HG03045 (cell line): ENCODE results near the gene LKAAEAR1.
A peak's percentile ranks its signal among the peaks of the same experiment; 100 is the strongest.

ENCODE experiments used
- ATAC-seq: cut with Tn5 transposase; IDR thresholded peaks from one replicate; pipeline ENCODE4 v1.9.1; 2021; ENCODE audit warnings: mild to moderate bottlenecking, moderate library complexity; ENCODE audit not compliant: unreplicated experiment

Gene LKAAEAR1

DNA sequence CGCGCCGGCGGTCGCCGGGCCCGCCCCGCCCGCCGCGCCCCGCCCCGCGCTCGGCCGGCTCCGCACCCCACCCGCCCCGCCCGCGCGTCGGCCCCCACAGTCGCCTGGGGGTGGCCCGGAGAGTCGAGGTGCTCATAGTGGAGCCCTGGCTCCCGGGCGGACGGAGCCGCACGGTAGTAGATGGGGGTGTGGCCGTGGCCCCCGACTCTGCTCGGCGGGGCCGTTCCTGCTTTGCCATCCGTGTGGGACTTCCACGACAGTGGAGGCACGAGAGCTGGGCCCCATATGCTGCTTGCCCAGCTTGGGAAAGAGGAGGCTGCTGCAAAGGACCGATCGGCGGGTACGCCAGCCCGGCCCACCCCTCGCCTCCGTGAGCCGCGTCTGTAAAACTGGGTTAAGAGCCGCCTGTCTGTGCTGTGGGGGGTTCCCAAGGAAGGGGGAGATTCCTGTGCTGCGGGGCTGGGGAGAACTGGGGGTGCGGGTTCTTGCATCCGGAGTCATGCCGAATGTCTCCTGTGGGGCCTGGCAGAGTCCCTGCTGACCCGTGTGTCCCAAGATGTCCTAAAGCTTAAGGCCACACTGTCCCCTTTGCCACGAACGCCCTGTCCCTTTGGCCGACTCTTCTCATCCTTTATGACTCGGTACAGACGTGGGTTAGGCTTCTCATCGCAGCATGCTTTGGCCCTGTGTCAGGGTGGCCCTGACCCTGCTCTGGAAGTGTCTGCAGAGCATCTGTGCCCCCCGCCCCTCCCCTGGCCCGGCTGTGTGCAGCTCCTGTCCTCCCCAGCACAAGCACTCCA is 4.0 kb downstream of the LKAAEAR1 start, which contains the start of gene OPRL1:
TSS of gene OPRL1 (plus strand) at position 70 of the 800 bp plus-strand sequence. CDS start 12,639 bp downstream, outside the sequence.
- no peak for ATAC-seq

DNA sequence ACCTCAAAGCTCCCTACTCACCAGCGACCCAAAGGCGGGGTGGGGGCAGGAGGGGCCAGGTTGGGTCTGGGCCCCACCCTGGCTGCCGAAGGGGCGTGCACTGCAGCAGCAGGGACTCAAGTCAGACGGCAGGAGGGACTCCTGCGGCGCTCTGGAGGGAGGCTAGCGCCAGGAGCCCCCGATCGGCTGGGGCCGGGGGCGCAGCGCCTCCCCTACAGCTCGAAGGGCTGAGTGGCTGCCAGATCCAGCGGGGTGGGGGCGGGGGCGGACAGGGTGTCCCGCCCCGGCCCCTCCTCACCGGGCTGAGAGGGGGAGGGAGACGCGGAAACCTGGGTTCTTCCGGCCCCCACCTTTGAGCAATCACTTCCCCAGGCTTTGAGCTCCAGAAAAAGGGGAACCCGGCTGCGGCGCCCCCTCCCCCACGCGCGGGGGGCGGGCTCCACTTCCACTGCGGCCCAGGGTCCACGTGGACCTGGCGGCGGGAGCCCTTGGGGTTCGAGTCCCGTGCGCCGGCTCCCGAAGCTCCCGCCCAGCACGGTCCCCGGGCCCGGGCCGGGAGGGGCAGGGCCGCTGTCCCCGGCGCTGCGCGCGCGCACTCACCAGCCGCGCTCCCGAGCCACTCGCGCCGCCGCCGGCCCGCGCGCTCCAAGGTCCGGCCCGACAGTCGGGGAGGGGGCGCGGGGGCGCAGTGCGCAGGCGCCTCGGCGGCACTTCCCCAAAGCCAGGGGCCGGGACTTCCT is 4.8 kb downstream of the LKAAEAR1 start, which contains the start of gene RGS19:
TSS of gene RGS19 (minus strand) at position 246 of the 740 bp plus-strand sequence. CDS start 2,632 bp downstream, outside the sequence.
- ATAC-seq: peak; percentile 39

DNA sequence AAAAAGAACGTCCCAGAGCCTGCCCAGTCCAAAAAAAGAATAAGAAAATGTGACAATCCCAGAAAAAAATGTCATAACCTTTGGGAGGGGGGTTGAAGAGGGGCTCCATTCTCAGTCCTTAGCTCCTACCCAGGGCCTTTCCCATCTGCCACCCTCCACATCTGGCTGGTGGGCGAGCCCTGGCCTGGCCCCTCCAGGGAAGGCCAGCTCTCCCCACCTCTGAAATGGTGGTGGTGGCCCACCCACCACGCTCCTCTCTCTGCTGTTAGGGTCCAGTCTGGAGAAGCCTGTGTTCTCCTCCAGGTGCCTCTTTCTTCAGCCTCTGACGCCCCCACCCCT is 5.3 kb downstream of the LKAAEAR1 start:
- ATAC-seq: no peak

DNA sequence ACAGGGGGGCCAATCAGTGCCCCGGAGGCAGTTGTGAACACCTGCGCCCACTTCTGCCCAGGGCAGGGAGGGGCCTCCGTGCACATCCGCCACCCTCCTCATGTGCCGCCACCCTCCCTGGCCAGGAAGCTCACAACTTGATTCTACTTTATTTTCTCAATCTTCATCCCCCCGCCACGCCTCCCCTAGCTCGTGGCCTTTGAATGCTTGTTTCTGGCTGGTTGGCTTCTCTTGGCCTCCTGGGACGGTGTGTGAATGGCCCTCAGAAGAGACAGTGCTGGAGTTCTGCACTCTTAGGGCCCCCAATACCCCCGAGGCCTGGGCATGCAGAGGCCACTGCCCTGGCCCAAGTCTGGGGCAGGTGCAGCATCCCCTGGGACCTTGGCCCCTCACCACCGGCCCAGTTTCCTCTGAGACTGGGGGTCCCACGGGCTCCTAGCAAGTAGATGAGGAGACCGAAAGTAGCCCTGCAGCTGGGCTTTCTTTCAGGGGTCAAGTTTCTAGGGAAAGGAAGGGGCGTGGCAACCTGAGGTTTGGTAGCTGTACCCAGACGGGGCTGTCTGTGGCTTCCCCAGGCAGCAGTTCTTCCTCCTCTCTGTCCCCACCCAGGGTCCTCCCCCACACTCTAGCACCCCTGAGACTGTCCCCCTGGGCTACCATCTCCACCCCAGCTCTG is 6.2 kb downstream of the LKAAEAR1 start:
- ATAC-seq: no peak

DNA sequence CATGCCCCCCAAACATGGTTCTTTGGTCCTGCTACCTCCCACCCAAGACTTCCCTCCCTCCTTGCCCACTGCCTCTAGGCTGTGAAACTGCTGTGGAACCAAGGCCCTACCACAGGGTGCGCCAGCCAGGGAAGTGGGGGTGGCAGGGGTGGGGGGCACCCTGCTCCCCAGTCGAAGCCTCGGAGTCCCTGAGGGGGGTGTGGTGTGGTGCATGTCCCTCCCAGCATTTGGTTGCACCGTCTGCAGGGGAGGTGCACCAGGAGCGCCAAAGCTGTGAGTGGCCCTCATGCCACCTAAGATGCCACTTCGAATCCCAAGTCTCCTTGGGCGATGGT is 6.7 kb downstream of the LKAAEAR1 start:
- no peak for ATAC-seq

DNA sequence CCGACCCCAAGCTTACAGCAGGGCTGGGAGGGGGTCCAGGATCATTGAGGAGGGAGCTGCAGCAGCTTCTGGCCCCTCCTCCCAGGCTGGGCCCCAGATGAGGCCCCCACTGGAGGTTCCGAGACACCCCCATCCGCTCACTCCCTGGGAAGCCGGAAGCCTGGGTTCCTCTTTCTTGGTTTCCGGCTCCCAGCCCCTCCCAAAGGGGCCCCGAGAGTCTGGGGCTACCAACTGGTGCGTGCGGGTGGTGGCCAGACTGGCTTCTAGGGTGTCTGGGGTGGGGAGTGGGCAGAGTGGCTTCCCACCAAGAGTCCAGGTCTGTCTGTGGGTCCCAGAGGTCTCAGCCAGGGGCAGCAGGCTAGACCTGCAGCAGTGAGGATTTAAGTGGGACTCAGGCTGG is 7.1 kb downstream of the LKAAEAR1 start:
- ATAC-seq: no peak

DNA sequence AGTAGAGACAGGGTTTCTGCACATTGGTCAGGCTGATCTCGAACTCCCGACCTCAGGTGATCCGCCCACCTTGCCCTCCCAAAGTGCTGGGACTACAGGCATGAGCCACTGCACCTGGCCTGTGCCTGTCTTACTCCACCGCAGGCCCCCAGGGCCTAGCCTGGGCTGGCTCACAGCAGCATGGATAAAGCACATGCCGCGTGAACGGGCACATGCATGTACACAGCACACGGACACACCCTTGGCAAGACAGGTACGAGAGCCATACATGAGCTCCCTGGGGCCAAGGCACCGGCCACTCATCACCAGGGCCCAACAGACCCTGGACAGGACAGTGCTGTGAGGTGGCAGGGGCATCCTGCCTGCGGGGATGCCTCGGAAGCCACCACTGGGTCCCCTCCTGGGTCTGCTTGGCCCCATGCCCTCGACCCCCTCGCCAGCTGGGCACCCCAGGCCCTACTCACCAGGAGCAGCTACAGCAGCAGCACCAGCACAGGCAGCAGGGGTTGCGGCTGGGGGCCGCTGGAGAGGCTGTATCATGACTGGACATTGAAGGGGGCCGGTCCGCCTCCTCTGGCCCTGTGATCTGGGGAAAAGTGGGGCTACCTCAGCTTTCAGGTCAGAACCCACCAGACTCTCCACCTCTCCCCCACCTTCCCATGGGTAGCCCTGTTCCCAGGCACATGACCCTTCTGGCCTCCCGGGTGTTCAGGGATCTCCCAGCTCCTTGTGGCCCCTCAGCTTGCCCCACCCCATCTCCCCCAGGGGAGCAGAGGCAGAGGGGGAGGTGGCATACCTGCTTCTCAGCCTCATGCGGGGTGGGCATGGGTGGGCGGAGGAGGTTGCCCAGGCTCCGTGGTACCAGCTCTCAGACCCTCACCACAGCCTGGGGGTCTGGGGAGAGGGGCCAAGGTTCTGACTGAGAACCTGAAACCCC is 7.9 kb downstream of the LKAAEAR1 start:
- ATAC-seq: no peak

DNA sequence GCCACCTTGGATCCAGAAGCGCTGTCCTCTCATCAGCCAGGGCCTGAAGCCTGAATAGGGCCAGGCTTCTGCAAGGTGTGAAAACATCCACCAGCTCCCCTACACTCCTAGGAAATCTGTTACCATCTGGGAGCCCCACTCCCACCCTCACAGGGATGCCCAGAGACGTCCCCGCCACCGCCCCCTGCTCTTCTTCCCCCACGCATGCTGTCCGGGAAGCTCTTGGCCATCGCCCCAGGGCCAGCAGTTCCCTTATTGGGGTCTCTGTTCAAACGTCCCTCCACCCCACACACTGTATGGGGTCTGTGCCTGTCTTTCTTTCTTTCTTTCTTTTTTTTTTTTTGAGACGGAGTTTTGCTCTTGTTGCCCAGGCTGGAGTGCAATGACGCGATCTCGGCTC is 8.6 kb downstream of the LKAAEAR1 start:
- ATAC-seq: no peak

DNA sequence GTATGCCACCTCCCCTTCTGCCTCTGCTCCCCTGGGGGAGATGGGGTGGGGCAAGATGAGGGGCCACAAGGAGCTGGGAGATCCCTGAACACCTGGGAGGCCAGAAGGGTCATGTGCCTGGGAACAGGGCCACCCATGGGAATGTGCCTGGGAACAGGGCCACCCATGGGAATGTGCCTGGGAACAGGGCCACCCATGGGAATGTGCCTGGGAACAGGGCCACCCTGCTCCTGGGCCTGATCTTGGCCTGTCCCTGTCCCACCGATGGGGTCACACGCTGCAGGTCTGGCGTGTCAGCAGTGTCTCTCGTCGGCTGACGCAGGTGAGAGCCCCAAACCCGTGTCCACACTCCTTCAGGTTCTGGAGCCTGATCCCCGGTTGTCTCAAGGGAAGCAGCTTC is 9.2 kb downstream of the LKAAEAR1 start:
- no peak for ATAC-seq

DNA sequence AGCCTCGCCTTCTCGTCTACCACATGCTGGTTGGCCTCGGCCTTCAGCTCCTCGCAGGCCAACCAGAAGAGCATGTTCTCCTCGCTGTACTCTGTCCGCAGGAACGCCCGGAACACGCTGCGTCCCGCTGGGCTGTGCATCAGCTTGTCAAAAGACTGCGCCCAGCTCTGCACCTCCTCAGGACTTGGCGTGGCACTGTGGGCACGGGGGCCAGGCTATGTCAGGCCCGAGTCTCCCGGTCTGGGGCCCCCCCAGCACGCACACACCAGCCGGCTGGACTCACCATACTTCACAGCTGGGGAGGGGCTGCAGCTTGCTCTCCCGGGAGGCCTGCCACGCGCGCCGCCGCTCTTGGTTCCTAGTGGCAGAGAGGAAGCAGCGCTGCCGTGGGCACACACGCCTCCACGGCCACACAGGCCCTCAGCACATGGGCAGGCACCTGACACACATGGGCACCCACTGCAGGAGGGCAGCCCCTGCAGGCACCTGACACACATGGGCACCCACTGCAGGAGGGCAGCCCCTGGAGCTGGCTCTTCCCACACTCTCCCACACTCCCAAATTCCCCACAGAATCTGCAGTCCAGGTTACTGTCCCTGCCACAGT is 9.9 kb downstream of the LKAAEAR1 start:
- ATAC-seq: no peak

DNA sequence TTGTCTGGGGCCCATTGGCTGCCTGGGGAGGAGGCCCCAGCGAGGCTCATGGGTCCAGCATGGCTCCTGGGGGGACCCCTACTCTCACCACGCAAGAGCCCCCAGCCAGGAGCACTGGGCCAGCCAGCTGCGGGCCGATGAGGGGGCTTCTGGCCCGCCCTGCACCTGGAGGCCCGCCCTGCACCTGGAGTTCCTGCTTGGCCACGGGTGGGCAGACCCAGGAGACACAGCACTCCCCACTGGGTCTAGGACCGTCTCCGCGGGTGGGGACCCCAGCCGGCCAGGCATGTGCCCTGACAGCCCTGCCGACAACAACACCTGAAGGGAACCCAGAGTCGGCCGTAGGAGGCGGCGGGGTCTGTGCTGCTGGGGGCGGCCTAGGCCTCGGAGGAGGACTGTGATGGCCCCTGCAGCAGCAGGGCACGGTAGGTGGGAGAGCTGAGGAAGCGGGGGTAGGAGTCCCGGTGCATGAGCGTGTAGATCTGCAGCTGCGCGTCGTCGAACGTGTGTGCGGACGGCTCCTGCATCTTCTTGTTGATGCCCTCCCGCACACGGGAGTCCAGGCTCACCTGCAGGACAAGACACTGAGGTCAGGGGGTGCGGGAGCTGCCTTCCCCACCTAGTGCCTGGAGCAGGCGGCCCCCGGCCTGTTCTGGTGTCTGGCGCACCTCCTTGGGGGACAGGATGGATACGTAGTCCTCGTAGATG is 10.6 kb downstream of the LKAAEAR1 start:
- no peak for ATAC-seq

DNA sequence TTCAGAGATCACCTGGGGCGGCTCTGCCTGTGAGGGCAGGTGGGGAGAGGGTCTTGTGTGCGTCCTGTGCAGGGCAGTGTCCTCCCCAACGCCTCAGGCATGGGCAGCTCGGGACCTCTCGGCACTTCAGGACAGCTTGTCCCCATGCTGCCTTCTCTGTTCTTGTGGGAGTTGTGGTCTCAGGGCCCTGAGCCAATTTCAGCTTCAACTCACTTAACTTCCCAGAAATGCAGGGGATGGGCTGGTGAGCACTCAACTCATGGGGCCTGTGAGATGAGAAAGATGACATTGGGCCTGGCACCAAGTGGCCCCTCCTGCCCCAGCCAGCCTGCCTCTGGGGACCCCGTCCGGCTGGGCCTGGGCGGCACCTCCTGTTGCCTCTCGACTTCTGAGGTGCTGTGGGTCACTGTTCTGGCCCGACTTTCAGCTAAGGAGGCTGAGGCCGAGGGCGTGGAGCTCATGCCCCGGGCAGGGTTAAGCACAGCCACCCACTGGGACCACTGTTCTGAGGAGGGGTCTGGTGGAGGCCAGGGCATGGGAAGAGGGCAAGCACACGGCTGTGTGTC is 11.6 kb downstream of the LKAAEAR1 start:
- no peak for ATAC-seq

DNA sequence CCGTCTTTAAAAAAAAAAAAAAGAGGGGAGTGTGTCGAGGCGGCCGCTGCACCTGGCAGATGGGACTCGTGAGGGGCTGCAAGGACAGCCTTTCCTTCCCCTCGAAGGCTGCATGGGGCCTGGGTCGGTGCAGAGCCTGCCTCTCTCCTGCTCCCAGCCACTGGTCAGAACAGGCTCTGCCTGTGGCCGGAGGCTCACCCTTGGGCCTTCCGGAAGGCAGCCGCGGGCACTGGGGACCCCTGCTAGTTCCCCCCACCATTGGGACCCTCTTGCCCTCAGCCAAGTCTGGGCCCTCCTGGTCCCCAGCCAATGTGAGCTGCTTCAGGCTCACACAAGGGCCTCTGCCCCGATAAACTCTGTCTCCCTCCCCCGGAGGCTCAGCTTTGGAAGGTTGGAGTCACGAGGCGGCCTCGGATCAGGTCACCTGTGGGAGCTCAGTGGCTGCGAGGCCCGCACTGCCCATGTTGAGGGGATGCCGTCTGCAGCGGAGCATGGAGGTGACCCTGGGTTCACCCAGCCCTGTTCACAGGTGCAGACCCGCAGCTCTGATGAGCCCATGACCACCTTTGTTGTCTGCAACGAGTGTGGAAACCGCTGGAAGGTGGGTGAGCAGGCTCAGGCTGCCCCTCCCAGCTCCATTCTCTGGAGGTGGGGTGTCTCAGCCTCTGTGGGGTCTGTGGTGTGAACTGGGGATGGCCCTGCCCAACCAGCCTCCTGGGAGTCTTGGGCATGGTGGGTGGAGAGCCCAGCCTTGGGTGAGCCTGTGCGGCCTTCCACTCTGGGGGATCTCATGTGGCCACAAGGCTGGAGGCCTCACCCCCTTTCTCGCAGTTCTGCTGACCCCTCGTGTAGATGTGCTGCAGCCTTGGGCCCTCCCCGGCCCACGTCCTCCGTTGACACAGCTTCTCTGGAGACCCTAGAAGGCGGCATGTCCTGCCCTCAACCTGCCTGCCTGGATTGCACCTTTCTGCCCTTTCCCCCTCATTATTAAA is 12.6 kb downstream of the LKAAEAR1 start:
- ATAC-seq: no peak

DNA sequence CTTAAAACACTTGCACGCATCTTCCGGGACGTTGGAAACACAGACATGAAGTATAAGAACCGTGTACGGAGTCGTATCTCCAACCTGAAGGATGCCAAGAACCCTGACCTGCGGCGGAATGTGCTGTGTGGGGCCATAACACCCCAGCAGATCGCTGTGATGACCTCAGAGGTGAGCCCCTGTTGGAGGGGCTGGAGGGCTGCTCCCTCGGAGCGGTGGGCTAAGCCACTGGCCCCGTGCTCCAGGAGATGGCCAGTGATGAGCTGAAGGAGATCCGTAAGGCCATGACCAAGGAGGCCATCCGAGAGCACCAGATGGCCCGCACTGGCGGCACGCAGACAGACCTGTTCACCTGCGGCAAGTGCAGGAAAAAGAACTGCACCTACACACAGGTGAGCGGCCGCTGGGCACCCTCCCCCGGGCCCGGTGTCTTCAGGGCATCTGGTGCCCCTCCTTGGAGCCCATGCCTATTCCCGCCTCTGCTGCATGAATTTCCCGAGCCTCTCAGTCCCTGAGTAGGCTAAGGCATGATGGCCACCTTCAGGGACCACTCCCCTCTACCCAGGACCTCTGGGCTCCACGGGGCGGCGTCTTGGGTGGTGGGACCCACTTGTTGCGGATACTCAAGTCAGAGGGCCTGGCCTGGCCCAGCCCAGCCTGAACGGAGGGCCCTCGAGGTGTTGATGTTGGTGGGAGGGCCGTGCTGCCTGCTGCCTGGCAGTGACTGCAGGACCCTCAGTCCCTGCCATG is 13.8 kb downstream of the LKAAEAR1 start:
- no peak for ATAC-seq

DNA sequence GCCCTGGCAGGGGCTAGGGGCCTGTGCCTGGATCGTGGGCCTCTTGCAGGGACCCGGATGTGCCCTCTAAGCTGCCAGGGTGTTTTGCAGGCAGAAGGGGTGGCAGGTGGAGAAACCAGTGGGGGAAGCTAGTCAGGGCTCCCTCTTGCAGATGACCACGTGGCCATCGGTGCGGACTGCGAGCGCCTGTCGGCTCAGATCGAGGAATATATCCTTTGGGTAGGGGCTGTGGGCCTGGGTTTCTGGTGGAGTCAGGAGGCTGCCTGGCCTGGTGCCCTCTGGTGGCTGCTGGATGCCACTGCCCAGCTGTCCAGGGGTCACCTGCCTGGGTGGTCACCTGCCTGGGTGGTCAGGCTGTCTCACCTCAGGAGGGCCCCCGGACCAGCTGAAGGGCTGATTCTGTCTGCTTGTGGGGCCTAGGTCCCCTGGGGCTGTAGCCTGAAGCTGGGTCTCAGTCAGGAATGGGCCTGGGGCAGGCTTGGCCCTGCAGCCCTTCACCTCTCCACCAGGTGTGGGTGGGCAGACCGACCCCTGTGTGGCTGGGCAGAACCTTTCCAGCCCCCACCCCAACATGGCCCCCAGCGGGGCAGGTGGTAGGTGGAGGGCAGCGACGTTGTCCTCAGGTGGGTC is 14.5 kb downstream of the LKAAEAR1 start:
- ATAC-seq: no peak

DNA sequence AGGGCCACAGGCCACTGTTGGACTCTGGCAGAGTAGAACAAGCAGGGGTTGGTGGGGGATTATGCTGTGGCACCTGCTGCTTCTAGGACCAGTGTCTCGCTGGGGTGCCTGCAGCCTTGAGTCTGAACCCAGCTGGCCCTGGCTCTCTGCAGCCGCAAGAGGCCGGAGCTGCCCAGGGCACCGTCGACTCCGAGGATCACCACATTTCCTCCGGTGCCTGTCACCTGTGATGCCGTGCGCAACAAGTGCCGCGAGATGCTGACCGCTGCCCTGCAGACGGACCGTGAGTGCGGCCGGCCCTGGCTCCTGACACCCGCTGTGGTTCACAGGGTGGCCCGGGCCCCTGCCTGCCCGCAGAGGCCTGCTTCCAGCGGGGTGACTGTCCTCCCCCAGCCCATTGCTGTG is 15.0 kb downstream of the LKAAEAR1 start:
- ATAC-seq: no peak
